HG03521 (cell line): Measurements from ENCODE around the gene SH3RF2.
"Not testable (repeated sequence)": the region's sequence is repeated elsewhere in the genome, so short reads cannot be mapped to it uniquely, and the experiment has no call there.

Source experiments
- ATAC-seq: cut with Tn5 transposase; IDR thresholded peaks from one replicate; pipeline ENCODE4 v1.9.1; 2021; ENCODE audit warnings: mild to moderate bottlenecking, moderate library complexity; ENCODE audit not compliant: unreplicated experiment

SH3RF2 gene

DNA sequence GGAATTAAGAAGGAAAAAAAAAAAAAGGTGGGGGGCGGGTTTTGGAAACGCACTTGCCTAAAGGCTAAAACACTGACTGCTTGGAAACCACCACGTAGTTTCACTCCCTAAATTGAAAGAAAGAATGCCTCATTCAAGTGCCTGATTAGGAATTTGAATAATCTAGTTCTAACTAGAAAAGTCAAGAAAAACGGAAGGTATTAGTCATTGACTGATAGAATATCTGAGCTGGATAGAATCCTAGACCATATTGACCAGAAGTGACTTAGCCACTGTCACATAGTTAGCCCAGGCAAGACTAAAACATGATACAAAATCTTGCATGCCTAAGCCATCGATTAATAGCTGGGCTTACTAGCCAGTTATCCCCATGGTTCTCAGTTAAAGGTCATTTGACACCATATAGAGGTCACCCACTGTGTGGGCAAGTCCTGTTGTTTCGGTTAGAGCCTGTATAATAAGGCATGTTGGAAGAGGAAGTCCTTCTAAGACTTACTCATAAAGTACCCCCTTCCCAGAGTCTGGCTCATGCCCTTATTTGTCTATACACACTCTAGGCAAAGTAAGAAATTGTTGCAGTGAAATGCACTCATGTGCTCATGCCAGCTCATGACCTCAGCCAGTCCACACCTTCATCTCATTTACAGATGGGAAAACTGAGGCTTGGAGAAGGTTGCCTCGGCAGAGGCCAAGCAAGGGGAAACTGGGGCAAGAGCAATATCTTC is 40.2 kb downstream of the SH3RF2 start:
- ATAC-seq: no peak

DNA sequence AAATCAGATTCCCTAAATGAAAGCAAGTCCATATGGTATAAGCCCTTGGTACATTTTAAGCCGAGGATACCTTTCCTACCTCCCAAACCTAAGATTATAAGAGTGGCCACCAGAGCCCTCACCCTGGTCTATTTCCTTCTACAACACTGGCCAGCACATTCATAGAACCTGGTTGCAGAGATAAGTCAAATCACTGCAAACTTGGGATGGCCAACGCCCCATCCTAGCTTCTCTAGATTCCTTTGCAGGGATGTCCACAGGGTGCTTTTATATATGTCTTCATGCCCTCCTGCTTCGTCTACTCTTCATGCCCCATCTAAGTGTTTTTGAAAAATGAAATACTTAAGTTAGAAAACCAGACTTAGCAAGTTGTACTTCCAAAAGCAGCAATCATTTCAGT is 41.8 kb downstream of the SH3RF2 start:
- no peak for ATAC-seq

DNA sequence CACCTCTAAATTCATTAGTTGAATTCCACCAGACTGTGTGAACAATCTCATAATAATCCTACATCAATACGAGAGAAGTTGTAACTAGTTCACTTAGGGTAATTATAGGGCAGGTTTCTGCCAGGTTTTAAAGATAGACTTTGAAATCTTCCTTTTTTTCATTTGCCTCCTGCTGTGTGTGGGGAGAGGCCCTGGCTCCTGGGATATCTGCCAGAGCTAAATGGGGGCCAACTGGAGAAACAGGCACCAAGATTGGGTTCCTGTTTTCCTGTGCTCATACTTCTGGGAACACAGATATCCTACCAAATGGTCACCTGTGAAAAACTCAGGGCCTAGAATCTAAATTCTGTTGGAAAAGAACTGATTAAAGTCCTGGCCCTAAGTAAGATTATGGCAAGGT is 42.3 kb downstream of the SH3RF2 start:
- ATAC-seq: no peak

DNA sequence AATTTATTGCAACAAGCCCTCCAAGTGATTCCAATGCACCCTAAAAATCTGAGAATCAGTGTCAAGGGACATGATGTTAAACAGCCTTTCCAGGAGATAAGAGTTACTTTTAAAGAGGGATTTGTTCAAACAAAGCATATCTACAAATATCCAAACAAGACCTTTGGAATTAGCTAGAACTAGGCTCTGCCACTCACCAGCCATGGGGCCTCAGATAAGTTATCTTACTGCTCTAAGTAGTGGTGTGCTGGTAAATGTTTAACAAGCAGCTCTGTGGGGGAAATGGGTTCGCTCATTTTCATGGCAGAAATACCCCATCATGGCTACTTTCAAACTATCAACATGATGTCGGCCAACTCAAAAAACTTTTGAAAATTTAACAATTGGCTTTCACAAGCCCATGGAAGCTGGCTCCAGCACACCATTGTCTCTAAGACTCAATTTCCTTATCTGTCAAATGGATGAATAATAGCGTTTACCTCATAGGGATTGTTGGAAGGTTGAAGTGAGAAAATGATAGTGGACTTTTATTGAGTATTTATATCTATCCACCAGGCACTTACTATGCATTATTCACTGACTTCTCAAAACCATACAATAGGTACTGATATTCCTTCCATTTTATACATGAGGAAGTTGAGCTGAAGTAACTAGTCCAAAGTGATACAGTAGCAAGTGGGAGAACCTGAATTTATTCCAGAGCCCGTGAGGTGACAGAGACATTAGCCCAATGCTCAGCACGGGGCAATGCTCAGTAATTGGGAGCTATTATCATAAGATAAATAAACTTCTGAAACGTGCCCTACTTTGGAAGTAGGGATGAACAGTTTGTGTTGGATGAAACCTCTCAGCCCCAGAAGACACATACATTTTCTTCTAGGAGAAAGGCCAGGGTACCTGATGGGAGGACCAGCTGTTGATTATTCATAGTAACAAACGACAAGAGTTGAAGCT is 43.2 kb downstream of the SH3RF2 start:
- ATAC-seq: no peak

DNA sequence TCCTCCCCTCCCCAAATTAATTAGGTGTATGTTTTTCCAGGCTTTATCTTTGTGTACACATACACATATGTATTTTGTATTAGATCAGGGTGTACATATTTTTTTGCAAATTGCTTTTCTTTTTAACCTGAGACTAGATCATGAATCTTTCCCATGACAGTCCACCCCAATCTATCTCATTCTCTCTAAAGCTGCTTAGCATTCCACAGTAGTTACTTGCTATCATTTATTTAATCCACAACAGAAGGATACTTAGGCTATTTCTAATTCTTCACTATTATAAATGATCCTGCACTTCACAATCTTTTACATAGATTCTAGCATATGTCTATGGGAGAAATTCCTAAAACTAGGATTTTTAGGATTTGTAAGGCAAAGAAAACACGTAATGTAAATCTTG is 43.9 kb downstream of the SH3RF2 start:
- no peak for ATAC-seq

DNA sequence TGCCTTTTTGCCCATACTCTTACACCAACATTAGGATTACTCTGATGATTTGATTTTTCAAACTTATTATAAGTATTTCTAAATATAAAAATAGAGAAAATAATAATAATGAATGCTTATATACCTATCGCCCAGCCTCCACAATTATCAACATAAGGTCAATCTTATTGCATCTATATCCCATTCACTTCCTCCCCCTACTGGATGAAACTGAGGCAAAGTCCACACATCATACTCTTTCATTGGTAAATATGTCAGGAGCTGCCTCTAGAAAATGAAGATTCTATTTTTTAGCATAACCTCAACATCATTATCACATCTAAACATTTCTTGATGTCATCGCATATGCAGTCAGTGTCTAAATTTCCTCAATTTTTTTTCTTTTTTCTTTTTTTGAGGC is 44.3 kb downstream of the SH3RF2 start:
- ATAC-seq: no peak

DNA sequence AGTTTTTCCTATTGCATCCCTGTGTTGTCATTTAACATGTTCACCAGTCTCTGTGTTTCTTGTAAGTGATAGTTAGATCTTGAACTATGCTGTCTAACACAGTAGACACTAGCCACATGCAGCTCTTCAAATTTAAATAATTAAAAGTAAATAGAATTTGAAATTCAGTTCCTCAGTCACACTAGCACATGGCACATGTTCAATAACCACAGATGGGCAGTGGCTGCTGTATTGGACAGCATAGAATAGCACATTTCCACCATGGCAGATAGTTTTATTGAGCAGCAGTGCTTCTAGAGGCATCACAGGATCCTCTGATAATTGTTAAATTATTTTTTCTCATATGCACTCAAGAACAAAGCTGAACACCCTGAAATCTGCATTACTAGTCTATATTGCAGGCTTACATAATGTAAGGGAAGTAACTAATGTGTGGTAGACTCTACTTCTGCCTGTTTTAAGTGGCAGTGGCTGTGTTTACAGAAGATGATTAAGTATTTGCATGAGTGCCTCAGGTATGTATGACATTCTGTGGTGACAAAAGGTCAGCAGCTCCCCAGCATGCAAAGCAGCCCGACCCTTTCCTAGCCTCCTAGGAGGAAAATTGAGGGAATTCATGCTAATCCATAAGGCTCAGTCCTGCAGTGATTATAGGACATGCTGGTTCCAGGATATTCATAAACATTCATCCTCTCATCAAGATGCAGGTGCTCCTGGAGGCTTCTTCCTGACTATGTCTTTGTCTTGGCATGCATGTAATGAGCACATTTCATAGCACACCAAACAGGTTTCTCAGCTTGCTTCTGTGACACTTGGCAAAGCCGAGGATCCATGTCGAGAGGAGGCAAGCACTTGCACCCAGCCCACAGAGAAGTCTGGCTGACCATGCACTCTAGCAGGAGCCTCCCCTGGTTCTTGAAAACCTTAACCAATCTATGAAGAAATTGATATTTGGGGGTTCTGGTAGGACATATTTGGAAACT is 45.5 kb downstream of the SH3RF2 start:
- ATAC-seq: no peak

DNA sequence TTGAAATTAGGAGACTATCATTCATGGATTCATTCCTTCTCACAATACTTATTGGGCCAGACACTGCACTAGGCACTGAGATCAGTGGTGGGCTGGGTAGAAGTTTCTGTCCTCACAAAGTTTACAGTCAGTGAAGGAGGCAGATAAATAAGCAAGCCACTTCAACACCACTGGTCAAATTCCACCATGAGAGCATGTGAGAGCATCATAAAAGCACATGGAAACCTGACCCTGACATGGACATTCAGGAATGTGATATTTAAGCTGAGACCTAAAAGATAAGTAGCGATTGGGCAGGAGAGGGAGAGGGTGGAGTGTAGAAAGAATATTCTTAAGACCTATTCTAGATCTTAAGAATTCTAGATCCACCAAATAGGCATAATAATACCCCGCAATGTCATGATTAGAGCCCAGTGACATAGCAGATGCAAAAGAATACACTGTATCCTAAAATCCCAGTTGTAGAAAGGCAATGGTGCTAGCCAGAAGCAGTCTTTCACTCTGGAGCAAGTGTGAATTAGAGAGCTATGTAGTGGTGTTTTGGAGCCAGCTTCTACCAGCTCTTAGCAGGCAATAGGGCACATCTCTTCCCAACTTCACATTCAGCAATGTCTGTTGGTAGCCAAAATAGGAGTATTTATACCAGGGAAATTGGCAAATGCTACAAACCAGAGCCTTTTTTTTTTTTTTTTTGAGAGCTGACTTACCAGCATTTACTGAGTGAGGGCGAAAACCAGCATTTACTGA is 46.4 kb downstream of the SH3RF2 start:
- no peak for ATAC-seq

DNA sequence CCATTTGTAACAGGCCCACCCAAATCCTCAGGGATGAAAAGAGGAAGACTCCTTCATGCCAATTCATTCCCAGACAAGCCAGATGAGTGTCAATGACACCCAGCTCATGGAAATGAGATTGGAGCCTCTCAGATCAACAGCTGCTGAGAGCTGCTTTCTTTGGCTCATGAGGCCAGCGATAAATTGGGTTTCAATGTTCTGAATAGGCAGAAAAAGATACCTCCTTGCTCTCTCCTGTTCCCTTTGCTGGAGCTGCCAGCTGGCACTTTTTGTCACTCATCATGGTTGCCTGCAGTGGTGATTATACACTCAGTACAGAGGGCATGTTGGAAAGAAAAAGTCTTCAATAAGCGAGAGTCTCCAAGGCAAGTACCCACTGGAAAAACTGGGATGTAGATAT is 47.1 kb downstream of the SH3RF2 start:
- ATAC-seq: no peak

DNA sequence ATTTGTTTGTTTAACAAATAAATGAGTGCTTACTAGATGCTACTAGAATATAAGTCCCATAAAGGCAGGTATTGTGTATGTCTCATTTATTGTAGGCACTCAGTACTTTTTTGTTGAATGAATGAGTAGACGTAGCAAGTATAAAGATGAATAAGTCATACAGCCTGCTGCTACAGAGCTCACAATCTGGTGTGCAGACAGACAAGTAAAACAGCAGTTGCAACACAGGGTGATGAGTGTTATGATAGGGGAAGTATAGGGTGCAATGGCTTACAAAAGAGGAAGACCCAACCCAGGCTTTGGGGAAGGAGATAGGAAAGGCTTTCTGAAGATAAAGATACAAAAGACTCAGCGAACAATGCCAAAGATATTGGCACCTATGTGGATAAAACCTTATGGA is 47.7 kb downstream of the SH3RF2 start:
- ATAC-seq: no peak

DNA sequence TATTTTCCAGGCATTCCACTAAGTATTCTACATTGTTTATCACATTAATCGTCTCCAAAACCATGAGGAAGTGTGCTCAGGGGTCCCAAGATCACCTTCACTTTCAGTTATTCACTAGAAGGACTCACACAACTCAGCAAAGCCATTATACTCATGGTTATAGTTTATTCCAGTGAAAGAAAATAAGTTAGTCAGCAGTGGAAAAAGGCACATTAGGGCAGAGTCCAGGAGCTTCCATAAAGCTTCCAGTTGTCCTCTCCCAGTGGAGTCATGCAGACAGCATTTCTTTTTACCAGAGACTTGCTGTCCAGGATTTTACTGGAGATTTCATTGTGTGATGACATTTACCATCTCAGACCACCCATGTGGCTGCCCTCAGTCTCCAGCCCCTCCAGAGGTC is 51.5 kb downstream of the SH3RF2 start:
- no peak for ATAC-seq

DNA sequence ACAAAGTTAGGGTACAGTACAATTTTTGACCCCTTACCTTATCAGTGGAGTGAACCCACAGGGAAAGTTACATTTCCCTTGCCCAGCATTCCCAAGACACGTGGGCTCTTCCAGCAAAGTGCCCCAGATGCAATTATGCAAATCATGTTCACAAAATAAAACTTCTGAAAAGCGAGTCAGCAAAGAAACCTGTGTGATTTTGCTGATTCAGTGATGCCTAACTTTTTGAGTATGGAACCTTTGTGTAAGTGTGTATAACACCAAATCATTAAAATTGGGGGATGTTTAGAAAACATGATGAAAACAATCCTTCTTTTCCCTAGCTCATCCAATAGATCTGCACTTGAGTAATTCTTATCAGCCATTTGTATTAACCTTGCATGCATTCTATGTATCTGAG is 52.6 kb downstream of the SH3RF2 start:
- ATAC-seq: no peak

DNA sequence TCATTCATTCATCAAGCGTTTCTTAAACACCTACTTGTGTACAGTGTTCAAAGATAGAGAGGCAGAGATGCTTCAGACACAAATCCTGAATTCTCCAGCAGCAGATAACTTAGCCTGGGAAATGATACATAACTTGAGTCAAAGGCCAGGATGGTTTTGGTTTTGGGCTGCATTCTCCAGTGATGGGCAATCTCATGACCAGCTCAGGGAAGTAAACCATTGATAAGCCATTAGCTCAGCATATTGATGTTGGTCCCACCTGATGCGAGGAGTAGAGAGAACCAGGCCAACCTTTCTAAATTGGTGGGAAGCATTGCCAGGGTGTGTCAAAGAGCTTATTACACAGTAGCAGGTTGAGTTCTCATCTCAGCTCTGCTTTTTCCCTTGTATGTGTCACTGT is 53.0 kb downstream of the SH3RF2 start:
- no peak for ATAC-seq

DNA sequence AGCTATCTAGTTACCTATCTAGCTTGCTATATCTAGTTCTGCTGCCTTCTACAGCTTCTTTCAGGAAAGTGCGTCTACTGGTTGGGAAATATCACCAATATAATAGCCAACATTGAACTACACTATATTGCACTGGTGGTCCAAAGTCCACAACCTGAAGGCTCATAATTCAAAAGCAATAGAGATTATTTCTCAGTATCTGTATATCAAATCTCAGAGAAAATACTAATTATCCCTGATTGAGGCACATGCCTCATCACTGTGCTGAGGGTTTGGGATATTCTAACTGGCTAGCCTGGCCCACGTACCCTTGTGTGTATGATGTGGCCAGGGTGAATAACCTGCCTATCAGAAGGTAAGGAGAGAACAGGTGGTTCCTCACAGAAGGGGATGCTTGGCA is 53.8 kb downstream of the SH3RF2 start:
- ATAC-seq: no peak

DNA sequence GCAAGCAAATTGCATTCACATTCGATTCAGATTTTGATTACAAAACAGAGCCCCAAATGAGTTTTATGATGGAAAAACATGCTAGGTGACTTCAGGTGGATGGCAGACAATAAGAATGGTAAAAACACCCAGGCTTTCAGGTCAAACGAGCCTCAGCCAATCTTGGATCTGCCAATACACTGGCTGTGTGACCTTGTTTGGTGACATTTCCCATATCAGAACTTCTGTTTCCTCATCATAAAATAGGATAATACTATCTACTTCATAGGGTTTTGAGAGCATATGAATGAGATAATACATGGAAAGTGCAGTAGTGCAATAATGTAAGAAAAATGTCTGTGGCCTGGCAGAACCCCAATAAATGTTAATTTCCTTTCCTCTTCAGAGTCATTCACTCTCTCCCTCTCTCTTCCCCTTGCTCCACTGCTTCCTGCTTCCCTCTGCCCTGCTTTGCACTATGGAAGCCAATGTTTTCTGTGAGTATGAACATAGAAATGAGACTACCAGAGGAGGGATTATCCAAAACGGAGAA is 54.7 kb downstream of the SH3RF2 start:
- no peak for ATAC-seq

DNA sequence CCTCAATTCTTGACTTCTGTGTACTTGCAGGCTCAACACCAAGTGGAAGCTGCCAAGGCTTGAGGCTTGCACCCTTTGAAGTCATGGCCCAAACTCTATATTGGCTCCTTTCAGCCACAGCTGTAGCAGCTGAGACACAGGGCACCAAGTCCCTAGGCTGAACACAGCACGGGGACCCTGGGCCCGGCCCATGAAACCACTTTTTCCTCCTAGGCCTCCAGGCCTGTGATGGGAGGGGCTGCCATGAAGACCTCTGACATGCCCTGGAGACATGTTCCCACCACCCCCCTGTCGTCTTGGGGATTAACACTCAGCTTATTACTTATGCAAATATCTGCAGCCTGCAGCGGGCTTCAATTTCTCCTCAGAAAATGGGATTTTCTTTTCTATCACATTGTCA is 57.2 kb downstream of the SH3RF2 start:
- not testable (repeated sequence) for ATAC-seq

DNA sequence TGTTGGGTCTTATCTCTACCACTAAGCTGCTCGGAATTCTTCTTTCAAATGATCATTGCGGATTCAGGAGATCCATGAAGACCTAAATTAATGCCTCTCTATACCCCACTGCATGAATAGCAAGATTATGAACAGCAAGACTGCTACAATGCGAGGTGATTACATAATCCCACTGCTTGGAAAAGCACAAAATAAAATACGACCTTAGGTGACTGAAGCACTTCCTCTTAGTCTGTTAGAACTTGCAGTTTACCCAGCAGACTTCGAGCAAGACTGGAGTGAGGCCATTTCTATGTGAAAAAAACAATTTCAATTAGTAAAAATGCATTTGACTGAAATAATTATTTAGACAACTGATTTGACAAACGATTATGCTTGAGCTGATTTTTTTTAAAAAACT is 59.8 kb downstream of the SH3RF2 start:
- ATAC-seq: no peak

DNA sequence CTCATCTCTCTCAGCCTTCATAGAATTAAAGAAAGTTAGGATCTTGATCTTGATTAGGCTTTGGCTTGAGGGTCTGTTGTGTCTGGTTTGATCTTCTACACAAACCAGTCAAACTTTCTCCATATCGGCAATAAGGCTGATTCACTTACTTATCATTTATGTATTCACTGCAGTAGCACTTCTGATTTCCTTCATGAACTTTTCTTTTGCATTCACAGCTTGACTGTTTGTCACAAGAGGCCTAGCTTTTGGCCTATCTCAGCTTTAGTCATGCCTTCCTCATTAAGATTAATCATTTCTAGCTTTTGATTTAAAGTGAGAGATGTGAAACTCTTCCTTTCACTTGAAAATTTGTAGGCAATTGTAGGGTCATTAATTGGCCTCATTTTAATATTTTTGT is 62.8 kb downstream of the SH3RF2 start:
- no peak for ATAC-seq

DNA sequence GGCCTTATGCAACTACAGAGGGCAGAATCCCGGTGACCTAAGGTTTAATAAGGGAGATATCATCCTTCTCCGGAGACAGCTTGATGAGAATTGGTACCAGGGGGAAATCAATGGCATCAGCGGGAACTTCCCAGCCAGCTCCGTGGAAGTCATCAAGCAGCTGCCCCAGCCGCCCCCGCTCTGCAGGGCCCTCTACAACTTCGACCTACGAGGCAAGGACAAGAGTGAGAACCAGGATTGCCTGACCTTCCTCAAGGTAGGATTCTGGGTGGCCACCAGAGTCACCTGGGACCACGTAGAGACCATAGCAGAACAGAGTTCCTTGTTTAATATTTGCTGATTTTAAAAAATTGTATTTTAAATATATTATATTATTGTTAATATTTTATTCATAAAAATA is 63.7 kb downstream of the SH3RF2 start:
- no peak for ATAC-seq

DNA sequence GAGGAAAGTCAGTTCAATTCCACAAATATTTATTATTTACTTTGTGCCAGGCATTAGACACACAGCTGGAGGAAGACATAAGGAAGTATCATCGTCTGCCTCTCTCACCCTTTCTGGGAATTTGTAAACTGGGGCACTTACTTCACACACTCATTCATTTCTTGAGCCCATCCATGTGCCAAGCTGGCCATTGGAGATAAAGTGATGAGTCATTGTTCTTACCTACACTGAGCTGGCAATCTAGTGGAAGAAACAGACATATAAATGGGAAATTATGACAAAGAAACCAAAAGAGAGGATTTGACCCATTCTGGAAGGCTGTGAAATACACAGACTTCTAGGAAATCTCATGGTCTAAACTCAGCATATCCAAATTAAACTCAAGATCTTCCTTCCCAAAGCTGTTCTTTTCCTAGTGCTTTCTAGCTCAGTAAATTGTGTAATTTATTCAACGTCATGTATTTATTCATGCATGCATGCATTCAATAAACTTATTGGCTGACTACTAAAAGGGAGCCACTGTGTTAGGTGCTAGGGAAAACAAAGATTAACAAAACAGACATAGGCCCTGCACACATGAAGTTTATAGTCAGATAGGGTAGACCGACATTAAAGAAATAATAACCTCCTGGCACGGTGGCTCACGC is 65.3 kb downstream of the SH3RF2 start:
- ATAC-seq: no peak
